NCI-H2196 treated with DMSO at 0.1 percent for 48 hours (cell line): ENCODE data around the gene MALAT1.
"Not testable (repeated sequence)": the region's sequence is repeated elsewhere in the genome, so short reads cannot be mapped to it uniquely, and the experiment has no call there.

Experiments
- DNase-seq: peaks from one replicate; lab custom pipeline; 2025; ENCODE audit not compliant: unreplicated experiment; lab: John Stamatoyannopoulos, UW

Gene MALAT1

DNA sequence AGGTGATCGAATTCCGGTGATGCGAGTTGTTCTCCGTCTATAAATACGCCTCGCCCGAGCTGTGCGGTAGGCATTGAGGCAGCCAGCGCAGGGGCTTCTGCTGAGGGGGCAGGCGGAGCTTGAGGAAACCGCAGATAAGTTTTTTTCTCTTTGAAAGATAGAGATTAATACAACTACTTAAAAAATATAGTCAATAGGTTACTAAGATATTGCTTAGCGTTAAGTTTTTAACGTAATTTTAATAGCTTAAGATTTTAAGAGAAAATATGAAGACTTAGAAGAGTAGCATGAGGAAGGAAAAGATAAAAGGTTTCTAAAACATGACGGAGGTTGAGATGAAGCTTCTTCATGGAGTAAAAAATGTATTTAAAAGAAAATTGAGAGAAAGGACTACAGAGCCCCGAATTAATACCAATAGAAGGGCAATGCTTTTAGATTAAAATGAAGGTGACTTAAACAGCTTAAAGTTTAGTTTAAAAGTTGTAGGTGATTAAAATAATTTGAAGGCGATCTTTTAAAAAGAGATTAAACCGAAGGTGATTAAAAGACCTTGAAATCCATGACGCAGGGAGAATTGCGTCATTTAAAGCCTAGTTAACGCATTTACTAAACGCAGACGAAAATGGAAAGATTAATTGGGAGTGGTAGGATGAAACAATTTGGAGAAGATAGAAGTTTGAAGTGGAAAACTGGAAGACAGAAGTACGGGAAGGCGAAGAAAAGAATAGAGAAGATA is at the start of gene MALAT1:
TSS of gene MALAT1 (plus strand) at position 69 of the 736 bp plus-strand sequence.
- peak; percentile 80 for DNase-seq

DNA sequence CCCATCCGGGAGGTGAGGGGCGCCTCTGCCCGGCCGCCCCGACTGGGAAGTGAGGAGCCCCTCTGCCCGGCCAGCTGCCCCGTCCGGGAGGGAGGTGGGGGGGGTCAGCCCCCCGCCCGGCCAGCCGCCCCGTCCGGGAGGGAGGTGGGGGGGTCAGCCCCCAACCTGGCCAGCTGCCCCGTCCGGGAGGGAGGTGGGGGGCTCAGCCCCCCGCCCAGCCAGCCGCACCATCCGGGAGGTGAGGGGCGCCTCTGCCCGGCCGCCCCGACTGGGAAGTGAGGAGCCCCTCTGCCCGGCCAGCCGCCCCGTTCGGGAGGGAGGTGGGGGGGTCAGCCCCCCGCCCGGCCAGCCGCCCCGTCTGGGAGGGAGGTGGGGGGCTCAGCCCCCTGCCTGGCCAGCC is 47.5 kb upstream of the MALAT1 start:
- DNase-seq, result not testable (repeated sequence)

DNA sequence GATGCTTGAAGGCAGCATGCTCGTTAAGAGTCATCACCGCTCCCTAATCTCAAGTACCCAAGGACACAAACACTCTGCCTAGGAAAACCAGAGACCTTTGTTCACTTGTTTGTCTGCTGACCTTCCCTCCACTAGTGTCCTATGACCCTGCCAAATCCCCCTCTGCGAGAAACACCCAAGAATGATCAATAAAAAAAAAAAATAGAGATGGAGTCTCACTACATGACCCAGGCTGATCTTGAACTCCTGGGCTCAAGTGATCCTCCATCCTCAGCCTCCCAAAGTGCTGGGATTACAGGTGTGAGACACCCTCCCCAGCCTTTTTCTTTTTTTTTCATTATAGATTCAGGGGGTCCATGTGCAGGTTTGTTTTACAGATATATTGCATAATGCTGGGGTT is 46.6 kb upstream of the MALAT1 start:
- not testable (repeated sequence) for DNase-seq

DNA sequence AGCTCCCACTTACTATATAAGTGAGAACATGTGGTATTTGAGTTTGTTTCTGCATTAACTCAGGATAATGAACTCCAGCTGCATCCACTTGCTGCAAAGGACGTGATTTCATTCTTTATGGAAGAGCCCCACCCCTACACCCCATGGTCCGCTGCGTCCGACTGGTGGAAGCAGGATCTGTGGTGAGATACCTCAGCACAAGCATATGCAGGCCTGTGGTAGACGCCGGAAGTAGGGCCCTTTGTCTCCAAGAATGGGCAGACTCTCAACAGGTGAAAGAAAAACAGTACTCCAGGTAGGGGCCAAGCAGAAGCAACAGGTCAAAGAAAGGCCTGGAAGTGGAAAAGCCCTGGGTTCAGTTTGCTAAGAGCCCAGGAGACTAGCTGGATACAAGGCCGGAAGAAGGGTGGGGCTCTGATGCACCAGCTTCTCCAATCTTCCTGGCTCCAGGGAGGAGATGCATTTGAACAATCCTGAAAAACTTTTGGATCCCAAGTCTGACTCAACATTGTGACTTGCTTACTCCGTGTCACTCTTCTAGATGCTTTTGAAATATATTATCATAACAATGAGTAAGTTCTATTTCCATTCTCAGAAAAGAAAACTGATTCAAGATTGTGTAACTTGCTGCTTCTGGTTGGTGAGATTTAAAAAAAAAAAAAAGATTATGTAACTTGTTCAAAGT is 45.9 kb upstream of the MALAT1 start:
- DNase-seq, result no peak

DNA sequence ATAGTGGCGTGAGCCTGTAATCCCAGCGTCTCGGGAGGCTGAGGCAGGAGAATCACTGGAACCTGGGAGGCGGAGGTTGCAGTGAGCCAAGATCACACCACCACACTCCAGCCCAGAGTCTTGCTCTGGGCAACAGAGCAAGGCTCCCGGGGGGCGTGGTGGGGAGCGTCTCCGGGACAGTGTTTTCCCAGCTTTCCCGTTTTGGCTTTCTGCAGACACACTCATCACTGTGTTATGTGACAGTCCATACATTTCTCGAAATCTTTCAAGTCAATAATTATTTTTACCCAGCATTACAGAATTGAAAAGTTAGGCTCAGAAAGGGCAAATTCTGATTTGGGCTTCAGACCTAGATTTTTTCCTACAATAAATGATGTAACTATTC is 44.5 kb upstream of the MALAT1 start:
- DNase-seq, result no peak

DNA sequence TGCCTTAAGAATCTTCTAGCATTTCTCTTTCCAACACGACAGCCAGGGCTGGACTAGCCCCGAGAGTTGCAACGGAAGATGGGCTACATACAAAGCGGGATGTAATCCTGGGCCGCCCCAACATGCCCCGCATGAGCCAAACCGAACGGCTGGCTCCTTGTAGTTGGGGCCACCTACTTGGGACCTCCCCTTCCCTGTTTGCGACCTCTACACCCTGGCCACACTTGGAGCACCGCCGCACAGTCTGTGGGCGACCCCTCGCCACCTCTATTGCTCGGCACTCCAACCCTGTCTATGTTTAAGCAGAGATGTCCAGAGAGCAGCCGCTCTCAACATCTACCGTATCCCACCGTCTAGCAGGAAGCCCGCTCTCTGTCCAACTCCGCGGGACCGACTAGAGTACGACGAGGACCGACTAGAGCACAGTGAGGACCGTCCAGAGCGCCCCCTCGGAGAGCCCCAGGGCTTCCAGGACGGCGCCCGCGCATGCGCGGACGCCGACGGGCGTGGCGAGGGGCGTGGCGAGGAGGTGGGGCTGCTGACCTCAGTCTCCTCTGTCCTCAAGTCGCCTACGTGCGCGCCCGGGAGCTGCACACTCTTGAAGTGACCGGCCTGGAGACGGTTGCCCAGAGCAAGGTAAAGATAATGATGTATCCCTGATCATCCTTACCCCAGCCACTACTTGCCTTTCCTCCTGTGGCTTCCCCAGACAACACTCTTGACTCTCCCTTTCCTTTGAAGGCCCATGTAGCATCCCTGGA is 44.0 kb upstream of the MALAT1 start:
- no peak for DNase-seq

DNA sequence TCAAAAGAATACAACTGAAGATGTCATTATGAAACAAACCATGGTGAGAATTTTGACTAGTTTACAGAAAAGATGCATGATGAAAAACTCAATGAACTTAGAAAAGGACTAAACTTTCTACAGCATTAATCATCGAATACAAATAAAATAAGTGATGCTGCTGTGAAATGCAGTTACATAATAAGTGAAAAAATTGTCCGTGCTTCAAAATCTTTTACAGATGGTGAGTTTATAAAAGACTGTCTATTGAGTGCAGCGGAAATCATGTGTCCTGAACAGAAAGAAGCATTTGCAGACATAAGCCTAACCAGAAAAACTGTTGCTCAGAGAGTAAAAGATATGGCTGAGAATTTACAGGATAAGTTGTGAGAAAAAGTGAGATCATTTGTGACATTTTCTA is 42.4 kb upstream of the MALAT1 start:
- DNase-seq, result no peak

DNA sequence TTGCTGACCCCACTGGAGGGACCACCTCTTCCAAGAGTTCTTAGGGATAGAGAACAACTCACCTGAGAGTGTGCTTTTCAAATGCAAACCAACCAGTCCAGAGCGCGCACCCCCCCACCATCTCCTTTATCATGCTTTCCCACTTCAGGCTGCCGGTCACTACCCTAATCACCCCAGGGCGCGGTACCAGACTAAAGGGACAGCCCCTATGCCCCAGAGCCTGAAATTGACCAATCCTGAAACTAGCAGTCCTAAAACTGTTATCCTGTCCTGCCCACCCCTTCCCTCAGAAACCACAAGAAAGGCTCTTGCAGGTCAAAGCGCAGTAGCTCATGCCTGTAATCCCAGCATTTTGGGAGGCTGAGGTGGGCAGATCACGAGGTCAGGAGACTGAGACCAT is 39.3 kb upstream of the MALAT1 start:
- DNase-seq, result no peak

DNA sequence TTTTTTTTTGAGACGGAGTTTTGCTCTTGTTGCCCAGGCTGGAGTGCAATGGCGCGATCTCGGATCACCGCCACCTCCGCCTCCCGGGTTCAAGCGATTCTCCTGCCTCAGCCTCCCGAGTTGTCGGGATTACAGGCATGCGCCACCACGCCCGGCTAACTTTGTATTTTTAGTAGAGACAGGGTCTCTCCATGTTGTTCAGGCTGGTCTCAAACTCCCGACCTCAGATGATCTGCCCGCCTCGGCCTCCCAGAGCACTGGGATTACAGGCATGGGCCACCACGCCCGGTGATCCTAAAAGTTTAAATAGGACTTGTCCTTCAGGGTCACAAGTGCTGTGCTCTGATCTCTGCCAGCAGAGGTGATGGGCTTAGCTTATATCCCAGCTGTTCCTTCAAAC is 33.4 kb upstream of the MALAT1 start:
- DNase-seq, result not testable (repeated sequence)

DNA sequence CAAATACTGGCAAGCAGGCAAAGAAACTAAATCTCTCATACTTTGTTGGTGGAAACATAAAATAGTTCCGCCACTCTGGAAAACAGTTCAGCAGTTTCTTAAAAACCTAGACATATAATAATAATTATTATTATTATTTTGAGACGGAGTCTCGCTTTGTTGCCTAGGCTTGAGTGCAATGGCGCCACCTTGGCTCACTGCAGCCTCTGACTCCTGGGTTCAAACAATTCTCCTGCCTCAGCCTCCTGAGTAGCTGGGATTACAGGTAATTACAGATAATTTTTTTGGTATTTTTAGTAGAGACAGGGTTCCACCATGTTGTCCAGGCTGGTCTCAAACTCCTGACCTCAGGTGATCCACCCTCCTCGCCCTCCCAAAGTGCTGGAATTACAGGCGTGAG is 31.5 kb upstream of the MALAT1 start:
- not testable (repeated sequence) for DNase-seq

DNA sequence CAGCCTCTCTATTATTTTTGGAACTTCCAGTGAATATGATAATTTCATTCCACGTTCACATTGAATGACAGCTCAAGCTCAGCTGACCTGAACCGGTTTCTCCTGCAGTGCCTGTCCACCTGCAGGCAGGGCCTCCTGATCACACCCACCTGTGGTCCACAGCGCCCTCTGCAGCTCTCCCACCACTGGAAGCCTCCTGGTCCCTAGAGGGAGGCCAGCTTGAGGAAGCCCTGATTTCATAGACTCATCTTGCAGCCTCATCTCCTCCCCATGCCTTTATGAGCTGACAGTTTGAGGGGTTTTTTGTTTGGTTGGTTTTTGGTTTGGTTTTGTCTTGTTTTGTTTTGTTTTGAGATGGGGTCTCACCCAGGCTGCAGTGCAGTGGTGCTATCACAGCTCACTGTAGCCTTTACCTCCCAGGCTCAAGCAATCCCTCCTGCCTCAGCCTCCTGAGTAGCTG is 29.9 kb upstream of the MALAT1 start:
- peak; percentile 56 for DNase-seq

DNA sequence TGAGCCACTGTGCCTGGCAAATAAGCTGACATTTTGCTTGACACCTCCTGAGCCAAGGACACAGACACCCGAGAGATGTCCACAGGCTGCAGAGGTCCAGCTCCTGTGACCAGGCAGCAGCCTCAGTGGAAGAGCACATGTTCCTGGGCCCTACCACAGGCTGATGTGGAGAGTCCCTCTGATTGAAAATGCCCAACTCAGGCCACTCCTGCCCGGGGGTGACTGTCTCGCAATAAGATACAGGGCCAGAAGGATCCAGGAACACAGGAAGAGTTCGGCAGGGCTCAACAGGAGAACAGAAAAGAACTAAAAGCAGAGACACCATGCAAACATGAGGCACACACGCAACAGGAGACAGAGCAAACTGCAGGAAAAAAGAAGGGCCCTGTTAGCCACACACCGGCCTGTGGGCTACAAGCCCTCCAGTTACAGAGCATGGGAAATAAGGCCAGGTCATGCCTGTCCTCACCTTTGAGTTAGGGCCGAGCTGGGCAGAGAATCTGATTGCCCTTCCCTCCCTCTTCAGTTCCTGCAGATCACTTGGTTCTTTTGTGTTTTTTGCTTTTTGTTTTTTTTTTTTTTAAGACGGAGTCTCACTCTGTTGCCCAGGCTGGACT is 28.3 kb upstream of the MALAT1 start:
- DNase-seq, result no peak

DNA sequence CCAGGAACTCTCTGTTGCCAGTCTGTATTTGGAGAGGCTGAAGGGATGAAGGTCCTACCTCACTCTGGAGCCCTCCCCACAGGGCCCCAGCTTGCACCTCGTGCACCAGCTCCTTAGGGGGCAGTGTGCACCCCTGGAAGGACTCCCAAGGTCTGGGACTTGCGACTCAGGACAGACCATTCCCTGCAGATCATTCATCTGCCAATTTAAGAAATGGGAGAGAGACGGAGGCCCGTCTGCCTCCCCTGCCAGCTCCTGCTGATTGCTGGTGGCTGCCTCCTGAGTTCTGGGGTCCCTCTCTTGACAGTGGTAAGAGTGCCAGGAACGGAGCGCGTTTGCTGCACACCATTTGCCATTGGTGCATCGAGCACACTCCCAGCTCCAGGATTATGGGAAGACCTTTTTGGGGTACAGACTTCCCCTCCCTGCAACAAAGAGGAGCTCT is 27.4 kb upstream of the MALAT1 start:
- DNase-seq, result no peak

DNA sequence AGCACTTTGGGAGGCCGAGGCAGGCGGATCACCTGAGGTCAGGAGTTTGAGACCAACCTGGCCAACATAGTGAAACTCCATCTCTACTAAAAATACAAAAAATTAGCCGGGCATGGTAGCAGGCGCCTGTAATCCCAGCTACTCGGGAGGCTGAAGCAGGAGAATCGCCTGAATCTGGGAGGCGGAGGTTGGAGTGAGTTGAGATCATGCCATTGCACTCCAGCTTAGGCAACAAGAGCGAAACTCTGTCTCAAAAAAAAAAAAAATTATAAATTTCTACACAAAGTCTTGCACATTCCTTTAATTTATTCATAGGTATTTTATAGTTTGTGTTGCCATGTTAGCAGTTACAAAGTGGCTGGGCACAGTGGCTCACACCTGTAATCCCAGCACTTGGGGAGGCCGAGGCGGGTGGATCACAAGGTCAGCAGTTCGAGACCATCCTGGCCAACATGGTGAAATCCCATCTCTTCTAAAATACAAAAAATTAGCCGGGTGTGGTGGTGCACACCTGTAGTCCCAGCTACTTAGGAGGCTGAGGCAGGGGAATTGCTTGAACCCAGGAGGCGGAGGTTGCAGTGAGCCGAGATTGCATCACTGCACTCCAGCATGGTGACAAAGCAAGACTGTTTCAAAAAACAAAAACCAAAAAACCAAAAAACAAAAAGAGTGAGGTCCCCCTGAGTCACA is 26.1 kb upstream of the MALAT1 start:
- not testable (repeated sequence) for DNase-seq

DNA sequence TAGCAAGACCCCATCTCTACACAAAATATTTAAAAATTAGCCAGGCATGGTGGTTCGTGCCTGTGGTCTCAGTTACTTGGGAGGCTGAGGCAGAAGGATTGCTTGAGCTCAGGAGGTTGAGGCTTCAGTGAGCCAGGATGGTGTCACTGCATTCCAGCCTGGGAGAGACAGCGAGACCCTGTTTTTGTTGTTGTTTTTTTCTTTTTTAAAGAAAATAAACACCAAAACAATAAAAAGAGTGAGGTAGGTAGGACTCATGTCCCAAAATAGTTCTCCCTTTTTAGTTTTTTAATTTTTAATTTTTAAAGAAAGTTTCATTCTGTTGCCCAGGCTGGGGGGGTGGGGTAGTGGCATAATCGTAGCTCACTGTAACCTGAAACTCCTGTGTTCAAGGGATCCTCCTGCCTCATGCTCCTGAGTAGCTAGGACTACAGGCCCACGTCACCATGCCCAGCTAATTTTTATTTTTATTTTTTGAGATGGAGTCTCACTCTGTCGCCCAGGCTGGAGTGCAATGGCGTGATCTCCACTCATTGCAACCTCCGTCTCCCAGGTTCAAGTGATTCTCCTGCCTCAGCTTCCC is 25.5 kb upstream of the MALAT1 start:
- no peak for DNase-seq

DNA sequence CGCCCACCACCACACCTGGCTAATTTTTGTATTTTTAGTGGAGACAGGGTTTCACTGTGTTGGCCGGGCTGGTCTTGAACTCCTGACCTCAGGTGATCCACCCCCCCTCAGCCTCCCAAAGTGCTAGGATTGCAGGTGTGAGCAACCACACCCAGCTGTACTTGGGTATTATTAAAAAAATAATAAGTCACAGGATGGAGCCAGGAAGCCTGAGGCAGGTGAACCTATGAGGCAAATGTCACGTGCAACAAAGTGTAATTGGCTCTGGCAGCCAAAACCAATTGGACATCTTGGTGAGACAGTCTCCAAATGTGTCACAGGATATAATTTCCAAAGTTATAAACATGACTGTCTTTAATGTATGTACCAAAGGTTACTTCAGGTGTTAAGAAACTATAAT is 24.0 kb upstream of the MALAT1 start:
- no peak for DNase-seq

DNA sequence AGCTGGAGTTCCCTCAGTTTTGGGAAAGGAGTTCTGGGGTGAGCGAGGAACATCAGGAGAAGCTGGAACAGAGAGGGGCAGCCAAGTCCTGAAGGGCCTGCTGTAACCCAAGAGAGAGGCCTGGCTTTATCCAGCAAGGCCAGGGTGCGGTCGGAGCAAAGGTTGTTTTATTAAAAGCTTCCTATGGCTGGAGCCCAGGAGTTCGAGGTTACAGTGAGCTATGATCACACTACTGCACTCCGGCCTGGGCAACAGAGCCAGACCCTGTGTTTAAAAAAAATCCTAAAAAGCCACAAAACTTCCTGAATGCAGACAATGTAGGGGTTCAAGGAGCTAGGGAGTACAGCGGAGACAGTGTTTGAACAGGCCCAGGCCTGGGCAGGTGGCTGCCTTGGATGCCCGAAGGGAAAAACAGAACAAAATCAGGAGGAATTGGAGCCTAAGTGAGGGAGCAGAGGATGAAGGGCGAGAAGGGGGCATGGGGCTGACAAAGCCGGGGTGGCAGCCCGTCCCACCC is 22.2 kb upstream of the MALAT1 start:
- no peak for DNase-seq

DNA sequence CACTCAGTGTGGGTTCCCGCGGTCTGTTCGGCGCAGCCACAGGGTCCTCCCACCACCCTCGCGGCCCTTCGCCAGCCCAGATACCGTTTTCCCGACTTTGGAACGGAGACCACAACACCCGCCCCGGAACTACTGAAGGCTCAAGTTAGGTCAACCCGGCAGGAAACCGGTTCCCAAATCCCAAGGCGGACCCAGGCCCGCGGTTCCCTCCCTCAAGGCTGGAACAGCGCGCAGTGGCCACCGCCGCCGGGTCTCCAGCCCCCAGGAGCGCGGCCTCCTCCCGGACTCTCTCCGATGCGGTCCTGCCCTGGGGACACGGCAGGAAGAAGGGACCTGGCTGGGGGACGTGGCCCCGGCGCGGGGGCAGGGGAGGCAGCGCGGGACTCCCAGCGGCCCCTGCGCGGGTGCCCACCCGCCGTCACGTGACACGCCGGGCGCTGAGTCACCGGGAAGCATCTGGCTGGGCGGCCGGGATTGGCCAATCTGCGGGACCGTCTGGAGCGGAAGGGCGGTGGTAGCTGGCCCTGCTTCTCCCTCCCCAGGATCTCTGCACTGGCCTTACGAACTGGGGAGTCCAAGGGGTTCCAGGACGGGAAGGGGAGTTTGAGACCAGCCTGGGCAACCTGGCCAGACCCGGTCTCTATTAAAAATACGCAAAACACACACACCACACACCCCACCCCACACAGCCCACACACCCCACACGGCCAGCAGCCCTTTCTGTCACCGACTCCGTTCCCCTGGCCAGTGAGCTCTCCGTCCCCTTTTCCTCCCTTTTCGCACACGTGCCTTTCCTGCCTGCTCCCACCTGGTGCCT is 21.5 kb upstream of the MALAT1 start:
- DNase-seq, result peak; percentile 86
